ENCODE results near the gene EPC1.
"Not testable (repeated sequence)": the region's sequence is repeated elsewhere in the genome, so short reads cannot be mapped to it uniquely, and the experiment has no call there.

EPC1 gene

GRCh38 chr10:32266979-32267378 is 80.0 kb downstream of the EPC1 start:
- Histone ChIP-seq H3K4me3 (no peak overlapping the region), H3K9me3 (ENCODE audit: low read depth, low read length) (no peaks in the 10 kb centered on the region), H3K36me3 (ENCODE audit: insufficient read depth, low read length) (peaks cover 36% of the 10 kb centered on the region), H3K9ac (ENCODE audit: insufficient read length) (no peak overlapping the region), H3K27ac (no peak overlapping the region)
- no peak for TF ChIP-seq FOXP2 (optimal IDR thresholded peaks at IDR 0.05; ENCODE audit: control extremely low read depth, extremely low read length, insufficient read depth)
- TF ChIP-seq POLR2AphosphoS5 (IDR thresholded peaks at IDR 0.05; ENCODE audit: borderline replicate concordance, low read depth, low read length): no peak
- TF ChIP-seq EZH2 (IDR thresholded peaks at IDR 0.05): no peak
- no peak for DNase-seq (ENCODE audit: low read depth, low spot score)

- Histone ChIP-seq H3K4me3 (no peak overlapping the region), H3K36me3 (ENCODE audit: insufficient read depth, low read length) (peaks cover 33% of the 10 kb centered on the region), H3K27ac (no peak overlapping the region), H3K9me3 (ENCODE audit: low read depth, low read length) (no peaks in the 10 kb centered on the region), H3K9ac (ENCODE audit: insufficient read length) (no peak overlapping the region)
- DNase-seq (ENCODE audit: low read depth, low spot score): no peak
- TF ChIP-seq FOXP2 (optimal IDR thresholded peaks at IDR 0.05; ENCODE audit: control extremely low read depth, extremely low read length, insufficient read depth) (no peak), EZH2 (IDR thresholded peaks at IDR 0.05) (no peak)
Measured at GRCh38 chr10:32266566-32266965, 80.4 kb downstream of the EPC1 start.

GRCh38 chr10:32265756-32266155 is 81.2 kb downstream of the EPC1 start:
- H3K36me3 ChIP-seq (ENCODE audit: insufficient read depth, low read length): peaks cover 26% of the 10 kb centered on the region
- no peak for DNase-seq (ENCODE audit: low read depth, low spot score)
- H3K4me3 ChIP-seq: no peak overlapping the region
- TF ChIP-seq EZH2 (IDR thresholded peaks at IDR 0.05) (no peak), POLR2AphosphoS5 (IDR thresholded peaks at IDR 0.05; ENCODE audit: borderline replicate concordance, low read depth, low read length) (no peak), FOXP2 (optimal IDR thresholded peaks at IDR 0.05; ENCODE audit: control extremely low read depth, extremely low read length, insufficient read depth) (no peak)
- H3K9ac ChIP-seq (ENCODE audit: insufficient read length): no peak overlapping the region
- H3K27ac ChIP-seq: no peak overlapping the region
- H3K9me3 ChIP-seq (ENCODE audit: low read depth, low read length): no peaks in the 10 kb centered on the region

- no peak overlapping the region for H3K4me3 ChIP-seq
- DNase-seq (ENCODE audit: low read depth, low spot score): no peak
- no peaks in the 10 kb centered on the region for H3K9me3 ChIP-seq (ENCODE audit: low read depth, low read length)
- TF ChIP-seq FOXP2 (optimal IDR thresholded peaks at IDR 0.05; ENCODE audit: control extremely low read depth, extremely low read length, insufficient read depth): no peak
- TF ChIP-seq EZH2 (IDR thresholded peaks at IDR 0.05): no peak
- TF ChIP-seq POLR2AphosphoS5 (IDR thresholded peaks at IDR 0.05; ENCODE audit: borderline replicate concordance, low read depth, low read length): no peak
- peaks cover 9% of the 10 kb centered on the region for H3K36me3 ChIP-seq (ENCODE audit: insufficient read depth, low read length)
- H3K9ac ChIP-seq (ENCODE audit: insufficient read length): no peak overlapping the region
- no peak overlapping the region for H3K27ac ChIP-seq
Measured at GRCh38 chr10:32263300-32263699, 83.7 kb downstream of the EPC1 start.

- Histone ChIP-seq H3K9me3 (ENCODE audit: low read depth, low read length) (no peaks in the 10 kb centered on the region), H3K4me3 (no peak overlapping the region), H3K27ac (no peak overlapping the region), H3K36me3 (ENCODE audit: insufficient read depth, low read length) (no peaks in the 10 kb centered on the region), H3K9ac (ENCODE audit: insufficient read length) (no peak overlapping the region)
- TF ChIP-seq EZH2 (IDR thresholded peaks at IDR 0.05) (no peak), POLR2AphosphoS5 (IDR thresholded peaks at IDR 0.05; ENCODE audit: borderline replicate concordance, low read depth, low read length) (no peak), FOXP2 (optimal IDR thresholded peaks at IDR 0.05; ENCODE audit: control extremely low read depth, extremely low read length, insufficient read depth) (no peak)
- no peak for DNase-seq (ENCODE audit: low read depth, low spot score)
Measured at GRCh38 chr10:32259551-32259950, 87.4 kb downstream of the EPC1 start.

- TF ChIP-seq FOXP2 (optimal IDR thresholded peaks at IDR 0.05; ENCODE audit: control extremely low read depth, extremely low read length, insufficient read depth) (no peak), POLR2AphosphoS5 (IDR thresholded peaks at IDR 0.05; ENCODE audit: borderline replicate concordance, low read depth, low read length) (no peak), EZH2 (IDR thresholded peaks at IDR 0.05) (no peak)
- Histone ChIP-seq H3K9me3 (ENCODE audit: low read depth, low read length) (no peaks in the 10 kb centered on the region), H3K27ac (no peak overlapping the region), H3K4me3 (no peak overlapping the region), H3K9ac (ENCODE audit: insufficient read length) (no peak overlapping the region), H3K36me3 (ENCODE audit: insufficient read depth, low read length) (no peaks in the 10 kb centered on the region)
- DNase-seq (ENCODE audit: low read depth, low spot score): no peak
Measured at GRCh38 chr10:32256613-32257437, 90.1 kb downstream of the EPC1 start.

GRCh38 chr10:32253821-32254220 is 93.1 kb downstream of the EPC1 start:
- Histone ChIP-seq H3K4me3 (no peak overlapping the region), H3K9ac (ENCODE audit: insufficient read length) (no peak overlapping the region), H3K27ac (no peak overlapping the region), H3K36me3 (ENCODE audit: insufficient read depth, low read length) (no peaks in the 10 kb centered on the region), H3K9me3 (ENCODE audit: low read depth, low read length) (no peaks in the 10 kb centered on the region)
- no peak for DNase-seq (ENCODE audit: low read depth, low spot score)
- TF ChIP-seq FOXP2 (optimal IDR thresholded peaks at IDR 0.05; ENCODE audit: control extremely low read depth, extremely low read length, insufficient read depth) (no peak), EZH2 (IDR thresholded peaks at IDR 0.05) (no peak), POLR2AphosphoS5 (IDR thresholded peaks at IDR 0.05; ENCODE audit: borderline replicate concordance, low read depth, low read length) (no peak)

- Histone ChIP-seq H3K4me3 (no peak overlapping the region), H3K27ac (no peak overlapping the region), H3K9me3 (ENCODE audit: low read depth, low read length) (no peaks in the 10 kb centered on the region), H3K36me3 (ENCODE audit: insufficient read depth, low read length) (no peaks in the 10 kb centered on the region), H3K9ac (ENCODE audit: insufficient read length) (no peak overlapping the region)
- TF ChIP-seq POLR2AphosphoS5 (IDR thresholded peaks at IDR 0.05; ENCODE audit: borderline replicate concordance, low read depth, low read length) (no peak), EZH2 (IDR thresholded peaks at IDR 0.05) (no peak), FOXP2 (optimal IDR thresholded peaks at IDR 0.05; ENCODE audit: control extremely low read depth, extremely low read length, insufficient read depth) (no peak)
- no peak for DNase-seq (ENCODE audit: low read depth, low spot score)
Measured at GRCh38 chr10:32253276-32253675, 93.7 kb downstream of the EPC1 start.

GRCh38 chr10:32250489-32250888 is 96.5 kb downstream of the EPC1 start:
- H3K9ac ChIP-seq (ENCODE audit: insufficient read length); H3K9me3 ChIP-seq (ENCODE audit: low read depth, low read length); H3K36me3 ChIP-seq (ENCODE audit: insufficient read depth, low read length); H3K4me3 ChIP-seq; H3K27ac ChIP-seq; DNase-seq (ENCODE audit: low read depth, low spot score): not testable (repeated sequence)
